Choroid plexus epithelial cell (primary cell): Measurements from ENCODE around the gene IMMP2L.
A peak's percentile ranks its signal among the peaks of the same experiment; 100 is the strongest.
"Not testable (repeated sequence)": the region's sequence is repeated elsewhere in the genome, so short reads cannot be mapped to it uniquely, and the experiment has no call there.

Experiments used
- DNase-seq: peaks from one replicate; pipeline ENCODE4 v3.0.0-alpha.2; 2010; ENCODE audit warnings: low read depth
- H3K4me3 ChIP-seq: 2 replicates; pipeline ENCODE4 v1.5.1; 2011; ENCODE audit warnings: low read depth, mild to moderate bottlenecking, control low read depth, low read length, moderate library complexity
- CTCF ChIP-seq: conservative IDR thresholded peaks from 2 replicates; pipeline ENCODE4 v1.5.1; 2011; ENCODE audit warnings: low read depth, mild to moderate bottlenecking, control low read depth, inconsistent platforms, low read length, moderate library complexity

IMMP2L gene

GRCh38 chr7:111290419-111290818 is 271.9 kb downstream of the IMMP2L start:
- no peak for TF ChIP-seq CTCF
- no peak overlapping the region for H3K4me3 ChIP-seq
- no peak for DNase-seq

- not testable (repeated sequence) for DNase-seq, H3K4me3 ChIP-seq
Observed at GRCh38 chr7:111288441-111288840, 273.9 kb downstream of the IMMP2L start.

- no peak overlapping the region for H3K4me3 ChIP-seq
- DNase-seq, result no peak
- no peak for TF ChIP-seq CTCF
Observed at GRCh38 chr7:111282626-111283025, 279.7 kb downstream of the IMMP2L start.

- TF ChIP-seq CTCF, result no peak
- H3K4me3 ChIP-seq, result no peak overlapping the region
- DNase-seq, result peak; percentile 38
Observed at GRCh38 chr7:111274857-111275256, 287.4 kb downstream of the IMMP2L start.

GRCh38 chr7:111272092-111272491 is 290.2 kb downstream of the IMMP2L start:
- no peak for DNase-seq
- TF ChIP-seq CTCF, result no peak
- H3K4me3 ChIP-seq, result no peak overlapping the region

- DNase-seq, H3K4me3 ChIP-seq: not testable (repeated sequence)
Observed at GRCh38 chr7:111270794-111271193, 291.5 kb downstream of the IMMP2L start.

GRCh38 chr7:111268941-111269340 is 293.4 kb downstream of the IMMP2L start:
- no peak for TF ChIP-seq CTCF
- H3K4me3 ChIP-seq, result no peak overlapping the region
- no peak for DNase-seq

- no peak overlapping the region for H3K4me3 ChIP-seq
- peak; percentile 92 for DNase-seq
- no peak for TF ChIP-seq CTCF
Observed at GRCh38 chr7:111266613-111267012, 295.7 kb downstream of the IMMP2L start.
